K562 (cell line): ENCODE results near the gene PBX1. TPM values are rescaled to one million over a fixed set of nuclear protein-coding genes. Genes with fewer than 3 reads are reported as not detected.

Source experiments
- BRD4 ChIP-seq: fragments of 200-600 bp; sonication (generic); IDR thresholded peaks from 2 replicates; pipeline ENCODE4 v1.6.1; 2017; ENCODE audit warnings: inconsistent platforms
- CREB1 ChIP-seq, 2 experiments: sonication (generic) in 1 of 2; formaldehyde crosslinking in 1 of 2; IDR thresholded peaks; 2 replicates each; pipeline versions ENCODE4 v1.6.1 to v1.8.0; 2012 to 2022; ENCODE audit warnings: inconsistent platforms in 1 of 2, mild to moderate bottlenecking in 1 of 2, missing genetic modification reagents in 1 of 2, moderate library complexity in 1 of 2
- ETS2 ChIP-seq: IDR thresholded peaks from 2 replicates; pipeline ENCODE4 v1.6.1; 2016; ENCODE audit warnings: borderline replicate concordance, missing genetic modification characterization, mild to moderate bottlenecking, moderate library complexity, missing compliant biosample characterization; ENCODE audit not compliant: poor library complexity, severe bottlenecking
- GABPA ChIP-seq: fragments of 200-800 bp; sonication (Bioruptor generic); conservative IDR thresholded peaks from 2 replicates; pipeline ENCODE4 v1.6.1; 2016; ENCODE audit warnings: low read depth, missing genetic modification characterization, missing compliant biosample characterization
- GATA2 ChIP-seq: sonication (generic); formaldehyde crosslinking; IDR thresholded peaks from 2 replicates; pipeline ENCODE4 v1.4.0; 2020; ENCODE audit warnings: mild to moderate bottlenecking, missing genetic modification reagents
- JUND ChIP-seq, 2 experiments: IDR thresholded peaks; 2 replicates in 1 of 2; 3 replicates in 1 of 2; pipeline ENCODE4 v1.6.1; 2011; ENCODE audit warnings: borderline replicate concordance in 2 of 2, low read depth in 2 of 2, low read length in 2 of 2, improper control_type of control experiment in 1 of 2, missing biosample characterization in 1 of 2, missing genetic modification characterization in 1 of 2, missing genetic modification reagents in 1 of 2
- LARP7 ChIP-seq: fragments of 450-650 bp; IDR thresholded peaks from 2 replicates; pipeline ENCODE4 v1.6.1; 2016
- NCOA6 ChIP-seq: fragments of 450-650 bp; IDR thresholded peaks from 2 replicates; pipeline ENCODE4 v1.6.1; 2017; ENCODE audit warnings: mild to moderate bottlenecking
- NFIX ChIP-seq: fragments of 250-450 bp; sonication (Bioruptor Pico); IDR thresholded peaks from 2 replicates; pipeline ENCODE4 v1.4.0; 2020; ENCODE audit warnings: low read depth, mild to moderate bottlenecking, moderate library complexity
- PRPF4 ChIP-seq: fragments of 200-400 bp; formaldehyde crosslinking; IDR thresholded peaks from one replicate; pipeline ENCODE4 v1.6.1; 2017; ENCODE audit warnings: low read length, low read depth, mild to moderate bottlenecking; ENCODE audit not compliant: insufficient read depth, poor library complexity, severe bottlenecking
- RCOR1 ChIP-seq, 2 experiments: IDR thresholded peaks; 2 replicates each; pipeline ENCODE4 v1.6.1; 2012; ENCODE audit warnings: low read depth in 2 of 2, low read length in 2 of 2, borderline replicate concordance in 1 of 2, improper control_type of control experiment in 1 of 2
- RFX7 ChIP-seq: fragments of 250-450 bp; sonication (Bioruptor Pico); IDR thresholded peaks from 2 replicates; pipeline ENCODE4 v1.5.1; 2021; ENCODE audit warnings: mild to moderate bottlenecking
- SIN3B ChIP-seq: fragments of 450-650 bp; IDR thresholded peaks from 2 replicates; pipeline ENCODE4 v1.6.1; 2017; ENCODE audit warnings: low read depth, mild to moderate bottlenecking, moderate library complexity
- TCF3 ChIP-seq: sonication (generic); formaldehyde crosslinking; IDR thresholded peaks from 2 replicates; pipeline ENCODE4 v1.4.0; 2020; ENCODE audit warnings: mild to moderate bottlenecking, missing genetic modification reagents
- TEAD4 ChIP-seq, 2 experiments: sonication (generic) in 1 of 2; formaldehyde crosslinking in 1 of 2; IDR thresholded peaks; 2 replicates each; pipeline versions ENCODE4 v1.6.1 to v1.8.0; 2012 to 2022; ENCODE audit warnings: borderline replicate concordance in 1 of 2, inconsistent platforms in 1 of 2, low read length in 1 of 2, mild to moderate bottlenecking in 1 of 2, missing genetic modification reagents in 1 of 2
- TGIF2 ChIP-seq: sonication (generic); formaldehyde crosslinking; IDR thresholded peaks from 2 replicates; pipeline ENCODE4 v1.8.1; 2022; ENCODE audit warnings: mild to moderate bottlenecking, missing genetic modification reagents, moderate library complexity
- XRCC4 ChIP-seq: IDR thresholded peaks from one replicate; pipeline ENCODE4 v1.6.1; 2011; ENCODE audit not compliant: insufficient read depth, insufficient read length; ENCODE audit errors: extremely low read depth
- ZNF140 ChIP-seq: fragments of 250-450 bp; sonication (Bioruptor Pico); IDR thresholded peaks from 2 replicates; pipeline ENCODE4 v1.8.0; 2021; ENCODE audit warnings: moderate library complexity, mild to moderate bottlenecking, inconsistent platforms
- polyA plus RNA-seq, 8 experiments: library from polyadenylated mRNA; depleted of rRNA in 4 of 8; stranded (reverse) in 5 of 8; unstranded in 3 of 8; fragments of >200 nt; fragmentation: Nextera tagmentation in 2 of 8; fragmentation: Illumina TruSeq in 1 of 8; extraction: Ambion mirVana in 2 of 8; extraction: Trizol in 1 of 8; gene quantifications; 2 replicates each; pipeline versions ENCODE4 v1.2.1 to v1.2.3, GENCODE V29; 2011 to 2014; ENCODE audit warnings: inconsistent platforms in 1 of 8, missing spikeins in 1 of 8
- total RNA-seq, 7 experiments: library from RNA; depleted of rRNA in 6 of 7; stranded (reverse); fragments of >200 nt in 6 of 7; fragmentation: Illumina TruSeq in 2 of 7; extraction: Trizol in 2 of 7; gene quantifications; 2 replicates each; pipeline versions ENCODE4 v1.2.1 to v1.2.3, GENCODE V29; 2011 to 2021; ENCODE audit warnings: low replicate concordance in 1 of 7
- TF ChIP-seq, protein P1 (sequence below): fragments of 250-450 bp; sonication (Bioruptor Pico); IDR thresholded peaks from 2 replicates; pipeline ENCODE4 v1.5.0; 2021; ENCODE audit warnings: mild to moderate bottlenecking, moderate library complexity
- TF ChIP-seq, protein P2 (sequence below): sonication (generic); formaldehyde crosslinking; IDR thresholded peaks from 2 replicates; pipeline ENCODE4 v1.8.0; 2022; ENCODE audit warnings: missing genetic modification reagents, mild to moderate bottlenecking, moderate library complexity, borderline replicate concordance
- TF ChIP-seq, protein P3 (sequence below), 2 experiments: IDR thresholded peaks; 2 replicates each; pipeline ENCODE4 v1.6.1; 2012; ENCODE audit warnings: improper control_type of control experiment in 2 of 2, low read depth in 2 of 2, low read length in 2 of 2, borderline replicate concordance in 1 of 2

The PBX1 gene
- total and polyA plus RNA-seq, 9 of the 15 experiments (the other 6 are each of a cell fraction or from before 2014, with no cell fraction given): 0.03 to 0.62 (median 0.17) TPM

DNA sequence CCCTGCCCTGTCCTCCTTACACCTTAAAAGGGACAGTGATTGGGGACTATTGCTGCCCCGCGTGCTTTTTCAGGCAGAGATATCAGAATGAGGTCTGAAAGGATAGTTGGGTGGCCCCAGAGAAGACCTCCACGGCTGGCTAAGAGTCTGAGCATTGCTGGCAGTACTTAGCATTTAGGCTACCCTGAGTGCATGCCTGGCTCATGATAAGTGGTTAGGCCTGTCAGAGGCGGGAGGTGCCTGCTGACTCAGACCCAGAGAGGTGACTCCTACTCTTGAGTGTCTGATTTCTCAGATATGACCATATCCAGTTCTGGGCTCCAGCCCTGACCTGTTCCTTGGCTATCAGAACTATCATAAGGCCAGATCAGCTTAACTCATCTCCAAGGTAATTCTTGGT, 213.7 kb downstream of the PBX1 start (continued):
- TF ChIP-seq, protein P1, sequence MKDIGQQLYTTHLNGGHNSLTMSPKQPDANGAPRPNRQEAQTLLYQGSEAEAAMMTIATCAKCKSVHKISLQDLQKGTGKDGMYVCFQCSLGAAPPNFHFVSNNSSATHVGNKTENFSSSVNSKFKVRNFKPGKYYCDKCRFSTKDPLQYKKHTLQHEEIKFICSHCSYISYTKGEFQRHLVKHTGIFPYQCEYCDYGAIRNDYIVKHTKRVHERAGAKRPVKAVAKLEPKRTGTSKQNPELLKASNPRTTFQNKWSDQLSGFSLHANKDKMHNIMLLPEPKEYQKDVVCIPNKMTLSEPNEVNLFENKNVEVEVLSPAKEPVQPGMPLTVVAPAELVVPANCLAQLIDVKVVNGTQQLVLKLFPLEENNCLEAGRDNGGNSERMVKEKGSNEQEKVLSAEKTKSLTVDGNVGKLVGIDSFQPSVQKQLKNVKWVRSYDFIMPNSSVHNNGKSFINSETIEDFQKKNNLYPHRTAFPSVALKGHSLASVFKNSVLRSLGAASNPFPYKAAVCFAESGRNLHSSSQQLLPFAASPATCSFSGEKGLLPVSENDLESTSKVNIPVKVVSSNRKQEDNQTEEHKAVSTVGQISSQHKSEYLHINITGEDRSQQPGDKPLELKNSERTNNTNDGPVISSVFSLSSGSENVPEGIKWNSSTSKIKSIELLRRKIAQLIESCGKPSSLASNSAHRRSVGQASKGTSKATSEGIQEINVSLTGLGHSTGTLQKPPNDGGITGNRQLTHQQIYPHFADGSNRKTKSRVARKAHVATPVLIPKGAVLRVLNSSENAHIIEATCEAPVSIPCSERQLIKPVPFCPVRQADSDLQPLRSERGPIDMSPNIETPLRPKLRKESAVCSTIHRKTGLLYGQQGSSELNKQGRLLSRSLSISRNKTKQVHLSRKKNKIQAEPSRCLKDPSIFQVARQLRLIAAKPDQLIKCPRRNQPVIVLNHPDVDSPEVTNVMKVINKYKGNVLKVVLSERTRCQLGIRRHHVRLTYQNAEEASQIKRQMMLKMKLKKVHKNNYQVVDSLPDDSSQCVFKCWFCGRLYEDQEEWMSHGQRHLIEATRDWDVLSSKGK (CRISPR knock-in tag): no peak
- TF ChIP-seq, protein P2, sequence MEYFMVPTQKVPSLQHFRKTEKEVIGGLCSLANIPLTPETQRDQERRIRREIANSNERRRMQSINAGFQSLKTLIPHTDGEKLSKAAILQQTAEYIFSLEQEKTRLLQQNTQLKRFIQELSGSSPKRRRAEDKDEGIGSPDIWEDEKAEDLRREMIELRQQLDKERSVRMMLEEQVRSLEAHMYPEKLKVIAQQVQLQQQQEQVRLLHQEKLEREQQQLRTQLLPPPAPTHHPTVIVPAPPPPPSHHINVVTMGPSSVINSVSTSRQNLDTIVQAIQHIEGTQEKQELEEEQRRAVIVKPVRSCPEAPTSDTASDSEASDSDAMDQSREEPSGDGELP: peak; percentile 73
- TF ChIP-seq TCF3 (CRISPR knock-in tag) (peak; percentile 83), CREB1 (IDR thresholded peaks at IDR 0.05) (peak; percentile 50; the same call in 1 of the 2 replicates), CREB1 (CRISPR knock-in tag; IDR thresholded peaks at IDR 0.05) (peak; percentile 43; the same call in 1 of the 2 replicates), GABPA (tag) (no peak), ETS2 (tag) (no peak), RCOR1 (IDR thresholded peaks at IDR 0.05; ENCODE audit: borderline replicate concordance in 1 of 2, low read depth in 2 of 2, low read length in 2 of 2) (peak; percentile 60 to 79; a peak in 3 of 4 replicates), NCOA6 (no peak), SIN3B (no peak), LARP7 (no peak), TGIF2 (CRISPR knock-in tag) (0 out of 2 replicates have a peak, but pooled peaks have one; percentile 34), TEAD4 (IDR thresholded peaks at IDR 0.05; ENCODE audit: low read length) (peak; percentile 89), TEAD4 (CRISPR knock-in tag; IDR thresholded peaks at IDR 0.05; ENCODE audit: borderline replicate concordance) (no peak), ZNF140 (CRISPR knock-in tag) (no peak), NFIX (no peak), BRD4 (no peak), XRCC4 (no peak), RFX7 (CRISPR knock-in tag) (no peak), PRPF4 (no peak), JUND (IDR thresholded peaks at IDR 0.05; ENCODE audit: borderline replicate concordance, low read depth, low read length) (peak; percentile 96), JUND (tag; IDR thresholded peaks at IDR 0.05; ENCODE audit: borderline replicate concordance, low read depth, low read length) (peak; percentile 94; the same call in 2 of the 3 replicates), GATA2 (CRISPR knock-in tag) (peak; percentile 88)
- TF ChIP-seq, protein P3, sequence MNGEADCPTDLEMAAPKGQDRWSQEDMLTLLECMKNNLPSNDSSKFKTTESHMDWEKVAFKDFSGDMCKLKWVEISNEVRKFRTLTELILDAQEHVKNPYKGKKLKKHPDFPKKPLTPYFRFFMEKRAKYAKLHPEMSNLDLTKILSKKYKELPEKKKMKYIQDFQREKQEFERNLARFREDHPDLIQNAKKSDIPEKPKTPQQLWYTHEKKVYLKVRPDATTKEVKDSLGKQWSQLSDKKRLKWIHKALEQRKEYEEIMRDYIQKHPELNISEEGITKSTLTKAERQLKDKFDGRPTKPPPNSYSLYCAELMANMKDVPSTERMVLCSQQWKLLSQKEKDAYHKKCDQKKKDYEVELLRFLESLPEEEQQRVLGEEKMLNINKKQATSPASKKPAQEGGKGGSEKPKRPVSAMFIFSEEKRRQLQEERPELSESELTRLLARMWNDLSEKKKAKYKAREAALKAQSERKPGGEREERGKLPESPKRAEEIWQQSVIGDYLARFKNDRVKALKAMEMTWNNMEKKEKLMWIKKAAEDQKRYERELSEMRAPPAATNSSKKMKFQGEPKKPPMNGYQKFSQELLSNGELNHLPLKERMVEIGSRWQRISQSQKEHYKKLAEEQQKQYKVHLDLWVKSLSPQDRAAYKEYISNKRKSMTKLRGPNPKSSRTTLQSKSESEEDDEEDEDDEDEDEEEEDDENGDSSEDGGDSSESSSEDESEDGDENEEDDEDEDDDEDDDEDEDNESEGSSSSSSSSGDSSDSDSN (IDR thresholded peaks at IDR 0.05; ENCODE audit: borderline replicate concordance in 1 of 2, low read depth in 2 of 2, low read length in 2 of 2): no peak
